GM19043 (cell line): ENCODE results near the gene PPA2.
"Not testable (repeated sequence)": the region's sequence is repeated elsewhere in the genome, so short reads cannot be mapped to it uniquely, and the experiment has no call there.

ENCODE experiments used
- ATAC-seq: cut with Tn5 transposase; IDR thresholded peaks from one replicate; pipeline ENCODE4 v1.9.1; 2021; ENCODE audit warnings: low read depth; ENCODE audit not compliant: unreplicated experiment

Gene PPA2

DNA sequence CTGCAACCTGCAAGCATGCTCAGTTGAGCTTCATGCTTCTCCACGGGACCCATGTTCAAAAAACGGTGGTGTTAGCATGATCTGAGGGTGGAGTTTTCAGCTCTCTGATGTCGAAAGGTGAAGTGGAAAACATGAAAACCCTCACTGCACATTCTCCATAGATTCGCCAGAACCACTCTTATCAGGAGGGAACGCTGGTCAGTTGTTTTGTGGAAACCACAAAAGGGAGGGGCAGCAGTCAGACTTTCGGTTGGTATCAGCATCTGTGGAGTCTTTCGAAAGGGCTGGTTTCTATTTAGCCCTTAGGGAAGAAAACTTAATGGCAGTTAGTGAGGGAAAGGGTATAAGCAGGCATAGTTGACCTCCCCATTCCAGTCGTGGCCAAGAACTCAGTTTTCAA, 12.6 kb downstream of the PPA2 start:
- ATAC-seq: no peak

DNA sequence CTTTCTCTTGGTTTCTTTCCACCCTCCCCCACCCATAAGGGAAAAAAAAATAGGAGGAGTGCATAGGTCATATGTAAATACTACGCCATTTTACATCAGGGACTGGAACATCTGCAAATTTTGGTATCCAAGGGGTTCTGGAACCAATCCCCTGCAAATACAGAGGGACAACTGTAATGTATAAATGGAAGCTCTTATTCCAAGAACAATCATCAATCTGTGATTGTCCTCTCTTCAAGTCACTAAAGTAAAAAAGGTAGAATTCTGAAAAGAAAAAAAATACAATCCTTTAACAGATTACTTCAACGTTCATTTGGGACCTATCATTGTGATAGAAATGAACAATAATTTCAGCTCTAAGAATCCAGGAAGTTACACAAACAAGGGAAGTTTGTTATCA, 13.6 kb downstream of the PPA2 start:
- ATAC-seq: no peak

GRCh38 chr4:105458541-105458940, 15.3 kb downstream of the PPA2 start:
- not testable (repeated sequence) for ATAC-seq

GRCh38 chr4:105458001-105458400, 15.9 kb downstream of the PPA2 start:
- ATAC-seq: no peak

GRCh38 chr4:105455998-105456397, 17.9 kb downstream of the PPA2 start:
- ATAC-seq: no peak

- no peak for ATAC-seq
Observed at GRCh38 chr4:105455182-105455581, 18.7 kb downstream of the PPA2 start.

DNA sequence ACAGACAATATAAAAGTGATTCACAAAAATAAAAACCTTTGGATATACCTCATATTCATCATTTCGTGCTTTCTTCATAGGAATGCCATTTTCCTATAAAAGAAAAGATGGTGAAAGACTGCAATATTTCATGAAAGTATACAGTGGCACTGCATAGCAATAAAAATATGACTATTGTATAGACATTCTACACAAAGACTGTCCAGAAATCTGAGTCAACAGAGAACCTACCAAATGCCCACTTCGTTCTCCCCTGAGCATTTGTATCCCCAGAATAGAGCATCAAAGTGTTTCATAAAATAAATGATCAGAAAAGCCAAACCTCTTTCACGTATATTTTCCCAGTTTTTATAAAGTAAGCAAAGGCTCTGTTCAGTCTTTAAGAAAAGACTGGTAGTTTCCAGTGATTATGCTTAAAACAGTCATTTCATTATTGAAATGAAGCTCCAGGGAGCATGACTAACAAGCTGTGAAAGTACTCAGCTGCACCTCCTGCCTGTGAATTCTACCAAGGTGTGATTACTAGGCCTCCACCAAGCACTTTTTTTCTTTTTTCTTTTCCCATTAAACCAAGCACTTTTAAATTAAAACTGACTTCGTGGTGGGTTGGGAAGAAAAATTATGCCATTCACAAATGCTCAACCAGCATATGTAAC, 20.2 kb downstream of the PPA2 start:
- peak; percentile 78 for ATAC-seq

GRCh38 chr4:105451346-105451745, 22.5 kb downstream of the PPA2 start:
- ATAC-seq: no peak

GRCh38 chr4:105440890-105441289, 33.0 kb downstream of the PPA2 start:
- no peak for ATAC-seq

GRCh38 chr4:105437637-105438036, 36.2 kb downstream of the PPA2 start:
- ATAC-seq: no peak

GRCh38 chr4:105436414-105436813, 37.4 kb downstream of the PPA2 start:
- ATAC-seq: no peak

- no peak for ATAC-seq
Observed at GRCh38 chr4:105434940-105435339, 38.9 kb downstream of the PPA2 start.

DNA sequence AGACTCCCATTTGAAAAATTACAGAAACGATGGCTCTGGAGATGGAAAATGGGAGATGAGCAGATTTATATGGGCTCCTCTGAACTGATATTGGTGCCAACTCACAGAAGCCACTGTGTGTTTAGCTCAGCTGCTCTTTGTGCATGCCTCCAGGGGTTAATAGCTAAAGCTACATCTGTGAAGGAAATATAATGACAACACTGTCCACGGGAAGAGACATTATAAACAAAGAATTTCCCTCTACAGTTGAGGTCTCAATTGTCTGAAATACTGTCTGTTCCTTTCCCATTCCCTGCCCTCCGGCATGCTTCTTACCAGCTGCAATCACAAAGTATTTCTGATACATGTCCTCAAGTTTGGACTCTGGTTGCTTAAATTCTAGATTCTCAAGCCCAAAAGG, 40.4 kb downstream of the PPA2 start:
- no peak for ATAC-seq

GRCh38 chr4:105432438-105432837, 41.4 kb downstream of the PPA2 start:
- no peak for ATAC-seq

GRCh38 chr4:105430811-105431210, 43.1 kb downstream of the PPA2 start:
- ATAC-seq: no peak

DNA sequence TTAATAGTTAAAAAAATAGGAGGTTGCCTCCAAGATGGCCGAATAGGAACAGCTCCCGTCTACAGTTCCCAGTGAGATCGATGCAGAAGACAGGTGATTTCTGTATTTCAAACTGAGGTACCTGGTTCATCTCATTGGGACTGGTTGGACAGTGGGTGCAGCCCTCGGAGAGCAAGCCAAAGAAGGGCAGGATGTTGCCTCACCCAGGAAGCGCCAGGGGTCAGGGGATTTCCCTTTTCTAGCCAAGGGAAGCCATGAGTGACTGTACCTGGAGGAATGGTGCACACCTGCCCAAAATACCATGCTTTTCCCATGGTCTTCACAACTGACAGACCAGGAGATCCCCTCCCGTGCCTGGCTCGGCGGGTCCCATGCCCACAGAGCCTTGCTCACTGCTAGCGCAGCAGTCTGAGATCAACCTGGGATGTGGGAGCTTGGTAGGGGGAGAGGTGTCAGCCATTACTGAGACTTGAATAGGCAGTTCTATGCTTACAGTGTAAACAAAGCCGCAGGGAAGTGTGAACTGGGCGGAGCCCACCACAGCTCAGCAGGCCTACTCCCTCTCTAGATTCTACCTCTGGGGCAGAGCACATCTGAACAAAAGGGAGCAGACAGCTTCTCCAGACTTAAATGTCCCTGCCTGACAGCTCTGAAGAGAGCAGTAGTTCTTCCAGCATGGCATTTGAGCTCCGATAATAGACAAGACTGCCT, 47.5 kb downstream of the PPA2 start:
- no peak for ATAC-seq

- no peak for ATAC-seq
Observed at GRCh38 chr4:105422207-105422920, 51.5 kb downstream of the PPA2 start.

DNA sequence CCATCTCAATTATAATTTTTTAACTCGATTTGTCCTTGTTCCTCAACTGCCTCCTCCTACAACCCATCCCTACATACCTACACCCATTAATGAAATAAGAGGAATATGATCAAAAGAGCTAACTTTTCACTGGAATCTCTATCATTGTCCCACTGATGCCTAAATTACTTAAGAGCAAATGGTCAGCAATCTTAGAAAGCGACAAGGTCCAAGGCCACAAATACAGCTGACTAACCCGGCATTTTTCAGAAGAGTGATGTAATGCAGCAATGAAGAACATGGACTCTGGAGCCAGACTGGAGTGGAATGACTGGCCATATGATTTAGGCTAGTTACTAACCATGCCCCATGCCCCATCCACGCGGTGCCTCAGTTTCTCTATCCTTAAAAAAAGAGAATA, 56.2 kb downstream of the PPA2 start:
- ATAC-seq: no peak

DNA sequence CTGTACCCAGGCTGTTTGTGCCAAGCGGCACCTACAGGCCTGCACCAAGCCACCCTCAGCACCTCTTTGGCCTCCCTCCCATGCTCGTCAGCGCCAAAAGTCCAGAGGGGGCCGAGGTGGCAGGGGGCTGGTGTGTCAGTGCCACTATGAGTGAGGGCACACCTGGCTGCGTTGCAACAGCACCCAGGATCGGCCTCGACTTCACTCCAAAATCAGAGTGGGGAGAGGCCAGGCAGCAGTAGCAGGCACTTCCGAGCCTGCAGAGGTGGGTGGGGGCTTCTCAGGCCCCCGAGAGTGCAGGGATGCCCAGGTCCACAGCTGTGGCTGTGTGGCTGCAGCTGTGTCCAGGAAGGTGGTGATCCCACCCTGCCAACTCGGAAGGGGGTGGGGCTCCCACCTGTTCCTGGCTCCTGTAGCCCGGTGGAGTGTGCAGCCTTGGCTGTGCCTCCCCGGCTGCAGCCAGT, 58.5 kb downstream of the PPA2 start:
- no peak for ATAC-seq

- ATAC-seq: no peak
Observed at GRCh38 chr4:105414316-105414715, 59.5 kb downstream of the PPA2 start.

- ATAC-seq: not testable (repeated sequence)
Observed at GRCh38 chr4:105409135-105409534, 64.7 kb downstream of the PPA2 start.
